Measurements from ENCODE around the gene BTN3A1.

The BTN3A1 gene

GRCh38 chr6:26379292-26379691, 22.8 kb upstream of the BTN3A1 start:
- DNase-seq (ENCODE audit: low read depth in 3 of 3) = no peak

- DNase-seq (ENCODE audit: low read depth in 3 of 3) = no peak
Observed at GRCh38 chr6:26379740-26380139, 22.3 kb upstream of the BTN3A1 start.

GRCh38 chr6:26380256-26380655, 21.8 kb upstream of the BTN3A1 start:
- DNase-seq (ENCODE audit: low read depth in 3 of 3) = no peak

- DNase-seq (ENCODE audit: low read depth in 3 of 3) = no peak
Observed at GRCh38 chr6:26382121-26382520, 20.0 kb upstream of the BTN3A1 start.

- no peak for DNase-seq (ENCODE audit: low read depth in 3 of 3)
Observed at GRCh38 chr6:26383624-26384417, 18.3 kb upstream of the BTN3A1 start.

- DNase-seq (ENCODE audit: low read depth in 3 of 3) = no peak
Observed at GRCh38 chr6:26385734-26386125, 16.3 kb upstream of the BTN3A1 start.

GRCh38 chr6:26387565-26387964, 14.5 kb upstream of the BTN3A1 start:
- DNase-seq (ENCODE audit: low read depth in 3 of 3) = no peak

GRCh38 chr6:26388014-26388413, 14.1 kb upstream of the BTN3A1 start:
- DNase-seq (ENCODE audit: low read depth in 3 of 3) = no peak

- no peak for DNase-seq (ENCODE audit: low read depth in 3 of 3)
Observed at GRCh38 chr6:26388441-26388840, 13.6 kb upstream of the BTN3A1 start.

- no peak for DNase-seq (ENCODE audit: low read depth in 3 of 3)
Observed at GRCh38 chr6:26389349-26389894, 12.7 kb upstream of the BTN3A1 start.

GRCh38 chr6:26390531-26390930, 11.5 kb upstream of the BTN3A1 start:
- DNase-seq (ENCODE audit: low read depth in 3 of 3) = no peak

- DNase-seq (ENCODE audit: low read depth in 3 of 3) = no peak
Observed at GRCh38 chr6:26392932-26393636, 9.0 kb upstream of the BTN3A1 start.

- DNase-seq (ENCODE audit: low read depth in 3 of 3) = no peak
Observed at GRCh38 chr6:26394289-26394688, 7.8 kb upstream of the BTN3A1 start.

- DNase-seq (ENCODE audit: low read depth in 3 of 3) = no peak
Observed at GRCh38 chr6:26398555-26398954, 3.5 kb upstream of the BTN3A1 start.

GRCh38 chr6:26400626-26401025, 1.4 kb upstream of the BTN3A1 start:
- DNase-seq (ENCODE audit: low read depth in 3 of 3) = no peak

GRCh38 chr6:26401389-26401986, 587 bp upstream of the BTN3A1 start:
- DNase-seq (ENCODE audit: low read depth in 3 of 3) = no peak

- DNase-seq (ENCODE audit: low read depth in 3 of 3) = no peak
Observed at GRCh38 chr6:26403893-26404292, 1.8 kb downstream of the BTN3A1 start.

- no peak for DNase-seq (ENCODE audit: low read depth in 3 of 3)
Observed at GRCh38 chr6:26404546-26404945, 2.5 kb downstream of the BTN3A1 start.

- DNase-seq (ENCODE audit: low read depth in 3 of 3) = no peak
Observed at GRCh38 chr6:26408828-26409730, 7.0 kb downstream of the BTN3A1 start.

- DNase-seq (ENCODE audit: low read depth in 3 of 3) = no peak
Observed at GRCh38 chr6:26411751-26412150, 9.7 kb downstream of the BTN3A1 start.

- DNase-seq (ENCODE audit: low read depth in 3 of 3) = no peak
Observed at GRCh38 chr6:26412228-26412627, 10.2 kb downstream of the BTN3A1 start.

GRCh38 chr6:26412954-26413353, 10.9 kb downstream of the BTN3A1 start:
- DNase-seq (ENCODE audit: low read depth in 3 of 3) = no peak

All from stimulated activated CD4-positive, alpha-beta T cell treated with anti-CD3 and anti-CD28 coated beads, TNF-alpha, amount 100 ng/mL, for 24 hours (primary cell).